Measurements from ENCODE around the gene FGD4.

The FGD4 gene

GRCh38 chr12:32568228-32568627 lies 168.9 kb downstream of the FGD4 start:
- DNase-seq = no peak

- DNase-seq = no peak
These were observed 169.9 kb downstream of the FGD4 start for GRCh38 chr12:32569259-32569658.

DNA sequence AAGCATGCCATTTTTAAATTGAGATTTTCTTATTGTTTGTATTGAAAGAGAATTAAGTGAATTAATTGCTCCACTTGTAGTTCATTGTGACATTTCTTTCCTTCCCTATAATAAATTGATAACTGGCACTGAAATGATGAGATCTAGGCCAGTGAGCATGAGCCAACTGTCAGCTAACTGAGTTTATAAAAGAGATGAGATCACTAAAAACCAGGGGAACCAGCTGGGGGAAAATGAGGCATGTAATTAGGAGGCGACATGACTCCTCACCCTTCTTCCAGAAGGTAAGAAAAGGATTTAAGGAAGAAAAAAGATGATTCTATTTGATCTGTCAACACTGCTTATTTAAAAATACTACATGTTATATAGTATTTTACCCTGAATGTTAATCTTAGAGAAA lies 175.2 kb downstream of the FGD4 start:
- no peak for DNase-seq

DNA sequence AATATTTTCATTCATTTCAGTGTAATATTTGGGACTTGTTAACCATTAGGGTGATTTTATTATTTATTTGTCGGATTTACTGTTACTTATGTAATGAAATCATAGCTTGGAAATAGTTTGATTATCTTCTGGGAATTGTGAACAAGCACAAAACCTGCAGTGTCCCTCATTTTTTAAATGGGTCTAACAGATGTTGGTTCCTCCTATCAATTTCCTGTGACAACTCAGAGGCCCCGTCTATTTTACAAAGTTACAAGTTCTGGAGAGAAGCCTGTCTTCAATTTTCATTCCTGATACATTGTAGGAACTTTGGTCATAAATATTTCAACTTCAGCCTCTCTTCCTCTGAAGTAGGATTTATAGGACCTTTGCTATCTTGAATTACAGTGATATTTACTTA lies 178.0 kb downstream of the FGD4 start:
- DNase-seq = no peak

DNA sequence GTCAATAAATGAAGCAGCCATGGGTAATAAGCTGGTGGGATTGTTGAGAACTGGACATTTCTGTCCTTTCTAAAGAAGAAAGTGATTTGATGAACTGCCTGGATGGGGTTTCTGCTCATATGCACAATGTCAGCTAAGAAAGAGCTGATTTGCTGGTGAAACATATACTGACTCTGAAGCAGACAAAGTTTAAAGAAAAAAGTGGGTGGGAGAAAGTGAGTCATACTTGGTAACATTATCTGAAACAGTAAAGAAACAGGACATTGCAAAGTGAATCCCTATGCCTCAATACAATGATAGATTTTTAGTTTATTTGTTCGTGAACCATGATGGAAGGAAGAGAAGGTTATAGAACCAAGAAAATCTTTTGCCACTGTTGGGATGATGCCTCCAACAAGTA lies 184.2 kb downstream of the FGD4 start:
- DNase-seq = no peak

DNA sequence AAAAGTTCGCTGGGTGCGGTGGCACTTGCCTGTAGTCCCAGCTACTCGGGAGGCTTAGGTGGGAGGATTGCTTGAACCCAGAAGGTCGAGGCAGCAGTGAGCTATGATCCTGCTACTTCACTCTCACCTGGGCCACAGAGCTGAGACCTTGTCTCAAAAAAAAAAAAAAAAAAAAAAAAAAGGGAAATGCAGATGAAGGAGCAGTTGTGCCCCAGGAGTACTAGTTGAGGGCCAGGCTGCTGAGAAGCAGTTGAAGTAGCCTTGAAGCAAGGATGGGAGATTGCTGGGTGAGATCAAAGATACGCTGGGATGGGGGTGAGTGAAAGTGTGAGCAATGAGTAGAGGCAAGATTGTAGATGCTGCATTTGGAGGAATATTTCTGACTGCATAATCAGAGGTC lies 186.3 kb downstream of the FGD4 start:
- DNase-seq = no peak

- no peak for DNase-seq
These were observed 187.0 kb downstream of the FGD4 start for GRCh38 chr12:32586390-32586789.

- no peak for DNase-seq
These were observed 188.5 kb downstream of the FGD4 start for GRCh38 chr12:32587581-32588495.

DNA sequence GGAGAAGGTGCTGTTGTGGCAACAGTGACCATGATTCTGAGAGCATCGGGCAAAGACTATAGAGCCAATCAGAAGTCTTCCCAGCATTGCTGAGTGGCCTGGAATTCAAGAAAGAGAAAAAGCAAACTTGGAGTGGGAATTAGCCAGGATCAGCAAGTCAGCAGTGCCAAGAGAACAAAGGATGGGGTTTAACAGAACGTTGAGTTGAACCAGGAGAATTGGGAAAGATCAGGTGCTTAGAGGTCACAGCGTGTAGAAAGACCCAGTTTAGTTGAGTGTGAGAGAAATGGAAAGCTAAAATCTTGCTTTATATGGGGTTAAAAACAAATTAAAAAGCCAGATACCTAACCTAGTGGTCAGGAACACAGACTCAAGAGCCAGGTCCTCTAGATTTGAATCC lies 189.2 kb downstream of the FGD4 start:
- no peak for DNase-seq

GRCh38 chr12:32589165-32589865 lies 190.0 kb downstream of the FGD4 start:
- no peak for DNase-seq

- no peak for DNase-seq
These were observed 195.9 kb downstream of the FGD4 start for GRCh38 chr12:32595251-32595650.

DNA sequence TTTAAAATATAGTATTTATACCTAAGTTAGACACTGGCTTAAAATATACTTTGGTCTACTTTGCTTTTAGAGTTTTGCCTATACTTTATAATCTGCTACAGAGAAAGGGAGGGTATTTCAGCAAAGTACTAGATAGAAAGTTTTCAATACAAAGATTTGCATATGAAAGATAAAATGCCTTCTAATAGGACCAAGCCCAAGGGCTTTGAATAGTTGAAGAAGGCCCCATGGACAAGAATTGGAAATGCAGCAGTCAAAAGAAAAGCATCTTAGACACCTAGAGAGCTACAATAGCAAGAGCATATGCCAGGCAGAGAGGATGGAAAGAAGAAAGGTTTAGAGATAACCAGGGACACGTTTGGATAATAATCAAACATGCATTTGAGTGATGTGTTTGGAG lies 196.7 kb downstream of the FGD4 start:
- no peak for DNase-seq

GRCh38 chr12:32598688-32599087 lies 199.3 kb downstream of the FGD4 start:
- no peak for DNase-seq

GRCh38 chr12:32600681-32601080 lies 201.3 kb downstream of the FGD4 start:
- DNase-seq = no peak

GRCh38 chr12:32603071-32603470 lies 203.7 kb downstream of the FGD4 start:
- DNase-seq = no peak

- no peak for DNase-seq
These were observed 204.5 kb downstream of the FGD4 start for GRCh38 chr12:32603858-32604257.

DNA sequence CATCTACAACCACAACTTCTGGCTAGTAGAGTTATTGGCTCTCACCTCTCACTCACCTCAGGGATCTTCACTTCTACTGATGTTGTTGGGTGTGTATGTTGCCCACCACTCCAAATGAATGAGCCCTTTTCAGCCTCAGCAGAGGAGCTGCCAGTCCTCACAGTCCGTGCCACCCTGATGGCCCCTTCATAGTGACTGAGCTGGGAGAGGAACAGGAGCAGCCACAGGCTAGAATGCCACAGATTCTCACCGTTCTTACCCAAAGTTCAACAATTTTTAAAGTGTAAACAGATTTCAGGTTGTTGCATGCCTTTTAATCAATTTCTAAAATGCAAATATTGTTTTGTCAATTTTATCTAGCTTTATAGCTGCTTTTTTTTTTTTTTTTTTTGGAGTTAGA lies 205.2 kb downstream of the FGD4 start:
- no peak for DNase-seq

DNA sequence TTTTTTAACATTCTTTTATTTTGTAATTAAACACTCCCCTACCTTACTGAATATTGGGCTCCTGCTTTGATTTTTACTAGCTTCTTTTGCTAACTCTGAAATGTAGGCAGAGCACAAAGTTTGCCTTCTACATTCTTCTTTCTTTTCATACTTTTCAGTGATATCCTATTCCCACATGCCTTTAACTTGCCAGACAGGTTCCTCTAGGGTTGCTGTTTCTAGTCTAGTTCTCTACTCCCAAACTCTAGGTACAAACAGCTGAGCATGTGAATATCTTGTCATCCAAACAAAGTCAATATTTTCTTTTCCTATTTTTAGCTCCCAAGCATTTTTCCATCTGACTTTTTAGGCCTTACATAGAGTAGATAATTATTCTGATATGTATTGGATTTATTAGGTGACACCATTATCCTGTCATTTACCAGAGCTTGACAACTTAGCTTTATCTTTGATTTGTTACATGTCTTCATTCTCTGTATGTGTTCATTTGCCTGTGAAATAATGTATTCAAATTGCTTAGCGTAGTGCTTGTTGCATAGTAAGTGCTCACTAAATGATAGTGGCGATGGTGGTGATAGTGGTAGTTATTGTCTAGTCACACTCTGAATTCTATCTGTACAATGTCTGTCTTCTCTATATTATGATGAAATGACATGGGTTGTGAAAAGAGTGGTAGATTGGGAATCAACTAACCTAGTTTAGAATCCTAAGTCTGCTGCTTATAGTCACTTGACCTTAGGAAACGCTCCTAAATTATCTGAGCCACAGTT lies 206.2 kb downstream of the FGD4 start:
- no peak for DNase-seq

- no peak for DNase-seq
These were observed 207.1 kb downstream of the FGD4 start for GRCh38 chr12:32606443-32606842.

DNA sequence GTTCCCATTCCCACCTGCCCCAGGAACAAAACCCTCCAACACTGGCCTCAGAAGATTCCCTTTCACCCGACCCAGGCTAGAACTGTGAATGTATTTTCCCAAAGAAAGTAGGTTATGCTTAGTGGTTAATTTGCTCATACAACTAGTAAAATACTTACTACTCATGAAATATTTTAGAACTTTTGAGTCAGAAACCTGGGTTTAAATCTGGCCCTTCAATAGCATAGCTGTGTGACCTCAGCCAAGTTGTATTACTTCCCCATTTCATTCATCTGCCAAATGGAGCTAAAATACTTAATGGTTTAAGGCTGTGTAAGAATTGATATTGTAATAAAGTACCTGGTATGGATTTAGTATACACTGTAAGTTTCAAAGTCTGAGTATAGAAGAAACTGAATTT lies 210.6 kb downstream of the FGD4 start:
- DNase-seq = no peak

DNA sequence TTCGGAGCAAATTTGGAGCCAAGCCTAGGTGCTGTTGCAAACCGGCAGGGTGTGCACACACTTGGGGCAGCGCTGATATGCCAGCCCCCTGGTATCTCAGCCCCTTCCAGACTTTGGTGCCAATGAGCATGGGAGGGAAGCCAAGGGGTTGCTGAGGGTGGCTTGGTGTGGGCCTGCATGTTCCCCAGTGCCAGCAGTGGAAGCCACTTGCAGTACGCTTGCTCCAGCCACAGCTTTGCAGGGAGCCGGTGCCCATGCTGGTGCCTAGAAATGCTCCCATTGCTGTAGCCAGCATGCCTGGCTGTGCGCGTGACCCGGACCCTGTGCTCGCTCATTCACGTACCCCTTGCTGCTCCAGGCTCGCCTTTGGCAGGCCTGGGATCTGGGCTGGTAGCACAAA lies 212.6 kb downstream of the FGD4 start:
- no peak for DNase-seq

GRCh38 chr12:32612658-32613614 lies 213.6 kb downstream of the FGD4 start:
- no peak for DNase-seq

Data from NCI-H2227 treated with DMSO at 0.1 percent for 48 hours (cell line).